ENCODE data around the gene SERINC5. TPM values are rescaled to one million over a fixed set of nuclear protein-coding genes. Genes with fewer than 3 reads are reported as not detected.
A peak's percentile ranks its signal among the peaks of the same experiment; 100 is the strongest.

The SERINC5 gene
- total RNA-seq, 4 donors from 2014 or later: 22.6 to 26.9 (median 24.8) TPM

GRCh38 chr5:80248378-80248777, 7.5 kb downstream of the SERINC5 start:
- WGBS, 2 donors: 92 to 98% methylated on average over 2 of the region's 2 CpGs
- Histone ChIP-seq H3K9me3 (no peaks in the 10 kb centered on the region), H3K36me3 (no peaks in the 10 kb centered on the region), H3K4me3 (replicated peaks in 1 of 3) (no peak overlapping the region), H3K27ac (no peak overlapping the region), H3K4me1 (peaks cover 18 to 21% of the 10 kb centered on the region in 2 donors), H3K27me3 (no peaks in the 10 kb centered on the region)
- TF ChIP-seq POLR2A (IDR thresholded peaks at IDR 0.05) (no peak), CTCF (IDR thresholded peaks at IDR 0.05) (no peak)
- intact Hi-C loops (cut with DNase I): no loop called here
- DNase-seq: no peak

GRCh38 chr5:80246995-80247729, 8.7 kb downstream of the SERINC5 start:
- Histone ChIP-seq H3K27me3 (no peaks in the 10 kb centered on the region), H3K4me3 (replicated peaks in 1 of 3) (no peak overlapping the region), H3K27ac (peak overlapping the region in 1 of 3 donors; percentile 21), H3K4me1 (peaks cover 18 to 21% of the 10 kb centered on the region in 2 donors), H3K36me3 (no peaks in the 10 kb centered on the region), H3K9me3 (no peaks in the 10 kb centered on the region)
- peak in 1 of 2 donors; percentile 36 for TF ChIP-seq POLR2A (IDR thresholded peaks at IDR 0.05)
- TF ChIP-seq CTCF (IDR thresholded peaks at IDR 0.05): no peak
- 49 to 53% methylated on average over 6 of the region's 6 CpGs for WGBS, 2 donors
- intact Hi-C loops (cut with DNase I): no loop called here
- DNase-seq: peak; percentile 50 to 55

- Histone ChIP-seq H3K4me1 (peaks cover 18 to 21% of the 10 kb centered on the region in 2 donors), H3K36me3 (no peaks in the 10 kb centered on the region), H3K27ac (peak overlapping the region in 1 of 3 donors; percentile 15), H3K27me3 (no peaks in the 10 kb centered on the region), H3K4me3 (replicated peaks in 1 of 3) (no peak overlapping the region), H3K9me3 (no peaks in the 10 kb centered on the region)
- no peak for DNase-seq
- intact Hi-C loops (cut with DNase I): no loop called here
- 70 to 71% methylated on average over 2 of the region's 2 CpGs for WGBS, 2 donors
- TF ChIP-seq CTCF (IDR thresholded peaks at IDR 0.05) (no peak), POLR2A (IDR thresholded peaks at IDR 0.05) (no peak)
Measured at GRCh38 chr5:80246001-80246758, 9.7 kb downstream of the SERINC5 start.

GRCh38 chr5:80243567-80243966, 12.3 kb downstream of the SERINC5 start:
- 92 to 100% methylated on average over 1 of the region's 1 CpG for WGBS, 2 donors
- Histone ChIP-seq H3K4me3 (replicated peaks in 1 of 3) (no peak overlapping the region), H3K27ac (no peak overlapping the region), H3K36me3 (no peaks in the 10 kb centered on the region), H3K4me1 (peaks cover 31 to 34% of the 10 kb centered on the region in 2 donors), H3K27me3 (no peaks in the 10 kb centered on the region), H3K9me3 (no peaks in the 10 kb centered on the region)
- TF ChIP-seq CTCF (IDR thresholded peaks at IDR 0.05) (no peak), POLR2A (IDR thresholded peaks at IDR 0.05) (no peak)
- no peak for DNase-seq
- intact Hi-C loops (cut with DNase I): no loop called here

GRCh38 chr5:80242849-80243248, 13.0 kb downstream of the SERINC5 start:
- 93 to 95% methylated on average over 3 of the region's 3 CpGs for WGBS, 2 donors
- Histone ChIP-seq H3K4me1 (peaks cover 34 to 37% of the 10 kb centered on the region in 2 donors), H3K36me3 (no peaks in the 10 kb centered on the region), H3K27ac (no peak overlapping the region), H3K4me3 (replicated peaks in 1 of 3) (no peak overlapping the region), H3K27me3 (no peaks in the 10 kb centered on the region), H3K9me3 (no peaks in the 10 kb centered on the region)
- no peak for TF ChIP-seq CTCF (IDR thresholded peaks at IDR 0.05)
- DNase-seq: no peak
- intact Hi-C loops (cut with DNase I): no loop called here

Data from thyroid gland (tissue), 4 donors.